ENCODE measurements around the gene BHMT.

The BHMT gene, protein sequence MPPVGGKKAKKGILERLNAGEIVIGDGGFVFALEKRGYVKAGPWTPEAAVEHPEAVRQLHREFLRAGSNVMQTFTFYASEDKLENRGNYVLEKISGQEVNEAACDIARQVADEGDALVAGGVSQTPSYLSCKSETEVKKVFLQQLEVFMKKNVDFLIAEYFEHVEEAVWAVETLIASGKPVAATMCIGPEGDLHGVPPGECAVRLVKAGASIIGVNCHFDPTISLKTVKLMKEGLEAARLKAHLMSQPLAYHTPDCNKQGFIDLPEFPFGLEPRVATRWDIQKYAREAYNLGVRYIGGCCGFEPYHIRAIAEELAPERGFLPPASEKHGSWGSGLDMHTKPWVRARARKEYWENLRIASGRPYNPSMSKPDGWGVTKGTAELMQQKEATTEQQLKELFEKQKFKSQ

DNA sequence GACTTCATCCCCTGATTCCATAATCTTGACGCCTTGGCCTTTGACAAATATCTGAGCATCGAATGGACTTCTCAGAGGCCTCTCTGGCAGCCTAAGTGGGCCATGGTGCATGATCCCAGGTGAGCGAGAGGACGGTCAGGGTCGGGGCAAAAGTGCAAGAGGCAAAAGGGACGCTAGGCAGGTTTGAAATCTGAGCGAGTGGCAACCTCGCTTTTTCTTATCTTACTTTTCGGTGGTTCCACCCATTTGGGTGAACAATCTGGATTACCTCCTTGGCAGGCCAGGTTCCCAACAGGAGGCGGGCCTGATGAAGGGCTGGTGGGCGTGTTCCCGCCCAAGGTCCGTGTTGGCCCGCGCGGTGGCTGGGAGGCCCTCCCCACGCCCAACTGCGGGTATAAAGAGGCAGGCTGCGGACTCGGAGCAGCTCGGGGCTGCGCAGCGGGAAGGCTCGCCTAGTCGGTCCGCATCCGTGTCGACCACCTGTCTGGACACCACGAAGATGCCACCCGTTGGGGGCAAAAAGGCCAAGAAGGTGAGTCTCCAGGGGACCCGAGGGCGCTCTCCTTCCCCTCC is at the start of gene BHMT:
TSS of gene BHMT (plus strand) at position 423 of the 573 bp plus-strand sequence. CDS start at position 500, 77 bp downstream.
- DNase-seq = no peak

DNA sequence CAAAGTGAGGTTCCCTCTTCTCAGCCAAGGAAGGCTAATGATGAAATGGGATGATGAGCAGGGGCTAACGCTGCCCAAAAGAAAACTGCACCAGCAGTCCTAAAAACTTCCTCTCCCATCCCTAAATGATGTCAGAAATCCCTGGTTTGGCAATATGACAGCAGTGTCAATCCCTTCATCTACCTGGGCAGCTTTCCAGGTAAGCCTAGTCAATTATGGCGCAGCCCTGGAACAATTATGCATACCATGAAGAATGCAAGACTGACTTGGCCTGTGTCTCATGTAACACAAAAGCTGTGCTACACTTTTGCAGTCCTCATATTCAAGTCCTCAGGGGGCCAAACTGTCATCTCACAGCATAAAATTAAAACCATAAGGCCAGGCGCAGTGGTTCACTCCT is 49.2 kb upstream of the BHMT start:
- no peak for DNase-seq

DNA sequence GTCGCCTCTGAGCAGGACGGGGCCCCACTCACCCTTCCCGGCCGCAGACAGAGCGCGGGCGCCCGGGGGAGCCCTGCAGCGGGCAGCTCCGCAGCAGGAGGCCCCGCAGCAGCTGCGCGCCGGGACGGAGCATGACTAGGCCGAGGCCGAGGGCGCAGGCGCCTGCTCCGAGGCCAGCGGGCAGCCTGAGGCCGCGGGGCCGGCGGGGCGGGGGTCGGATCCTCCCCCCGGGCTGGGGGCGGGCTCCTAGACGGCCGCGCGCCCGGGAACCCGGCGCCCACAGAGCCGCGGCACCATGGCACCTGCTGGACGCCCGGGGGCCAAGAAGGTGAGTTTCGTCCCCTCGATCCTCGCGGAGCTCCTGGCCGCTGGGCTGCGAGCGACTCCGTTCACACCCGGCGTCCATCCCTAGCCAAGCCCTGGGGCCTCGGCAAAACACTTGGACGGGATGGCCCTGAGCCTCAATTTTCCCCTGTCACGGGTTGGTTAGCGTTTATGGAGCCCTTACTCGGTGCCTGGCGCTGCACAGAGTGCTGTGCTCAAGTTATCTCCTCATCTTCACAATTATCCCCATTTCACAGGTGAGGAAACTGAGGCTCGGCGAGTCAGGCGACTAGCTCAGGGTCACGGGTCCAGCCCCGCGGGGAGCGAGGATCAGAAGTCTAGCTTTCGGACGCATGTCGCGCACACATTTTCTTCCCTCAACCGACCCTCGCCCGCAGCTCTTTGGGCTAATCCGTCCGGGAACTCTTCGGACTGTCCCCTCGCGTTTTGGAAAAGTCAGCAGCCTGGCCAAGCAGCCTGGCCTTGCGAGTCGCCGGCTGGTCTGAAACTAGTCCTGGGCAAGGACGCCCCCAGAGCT is 41.9 kb upstream of the BHMT start, which contains the start of the genes BHMT2 and DMGDH:
TSS of gene BHMT2 (plus strand) at position 280 of the 862 bp plus-strand sequence. CDS start at position 296, 16 bp downstream.
TSS of gene DMGDH (minus strand) at position 187 of the 862 bp plus-strand sequence. CDS start at position 133, 54 bp downstream.
- no peak for DNase-seq

DNA sequence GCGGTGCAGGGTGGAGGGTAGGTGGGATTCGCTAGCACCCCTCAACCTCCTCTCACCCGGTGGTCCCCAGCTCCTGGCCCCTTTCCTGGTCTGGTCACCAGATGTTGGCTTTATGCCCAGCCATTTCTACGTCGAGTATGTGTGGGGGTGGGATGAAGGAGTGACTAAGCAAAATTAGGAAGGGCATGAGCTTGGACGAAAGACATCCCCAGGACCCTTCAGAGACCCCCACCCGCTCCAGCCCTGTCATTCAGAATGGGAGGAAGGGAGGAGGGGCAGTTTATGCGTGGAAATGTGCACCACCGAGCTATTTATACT is 41.3 kb upstream of the BHMT start:
- DNase-seq = no peak

DNA sequence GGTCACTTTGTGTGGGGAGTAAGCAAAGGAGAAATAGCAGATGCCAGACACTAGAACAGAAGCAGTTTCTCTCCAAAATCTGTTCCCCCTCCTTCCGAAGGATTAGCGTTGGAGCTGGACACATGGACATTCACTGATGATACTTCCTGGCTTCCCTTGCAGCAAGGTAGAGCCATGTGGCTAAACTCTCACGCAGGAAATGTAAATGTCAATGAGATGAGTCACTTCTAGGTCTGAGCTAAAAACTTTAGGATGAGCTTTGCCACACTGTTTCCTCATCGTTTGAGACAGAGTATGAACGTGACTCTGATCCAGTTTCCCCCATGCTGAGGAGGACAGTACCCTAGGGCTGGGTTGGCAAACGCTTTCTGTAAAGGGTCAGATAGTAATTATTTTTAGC is 37.0 kb upstream of the BHMT start:
- no peak for DNase-seq

DNA sequence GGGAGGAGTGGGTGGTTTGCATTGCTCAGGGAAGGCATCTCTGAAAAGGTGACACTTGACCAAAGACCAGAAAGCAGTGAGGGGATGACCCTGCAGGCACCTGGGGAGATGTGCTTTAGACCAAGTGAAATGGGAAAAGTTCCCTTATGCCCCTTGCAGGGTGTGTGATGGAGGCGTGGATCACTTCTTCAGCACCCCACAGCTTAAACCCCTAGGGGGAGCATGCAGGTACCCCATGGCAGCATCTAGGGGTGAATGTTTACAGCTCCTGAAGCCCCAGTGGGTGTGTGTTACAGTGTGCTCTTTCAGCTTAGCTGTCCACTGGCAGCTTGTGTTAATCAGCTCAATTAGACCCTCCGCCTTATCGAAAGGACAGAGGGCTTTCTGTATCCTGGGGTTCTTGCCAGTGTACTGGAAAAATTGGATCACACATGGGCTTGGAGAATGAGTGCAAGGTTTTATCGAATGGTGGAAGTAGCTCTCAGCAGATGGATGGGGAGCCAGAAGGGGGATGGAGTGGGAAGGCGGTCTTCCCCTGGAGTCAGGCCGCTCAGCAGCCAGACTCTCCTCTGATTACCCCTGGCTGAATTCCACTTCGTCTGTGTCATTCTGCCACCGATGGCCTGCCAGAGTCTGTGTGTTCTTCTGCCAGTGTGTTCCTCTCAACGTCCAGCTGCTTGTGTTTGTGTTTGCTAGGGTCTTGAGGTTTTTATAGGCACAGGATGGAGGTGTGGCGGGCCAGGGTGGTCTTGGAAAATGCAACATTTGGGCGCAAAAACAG is 35.8 kb upstream of the BHMT start:
- DNase-seq = no peak

DNA sequence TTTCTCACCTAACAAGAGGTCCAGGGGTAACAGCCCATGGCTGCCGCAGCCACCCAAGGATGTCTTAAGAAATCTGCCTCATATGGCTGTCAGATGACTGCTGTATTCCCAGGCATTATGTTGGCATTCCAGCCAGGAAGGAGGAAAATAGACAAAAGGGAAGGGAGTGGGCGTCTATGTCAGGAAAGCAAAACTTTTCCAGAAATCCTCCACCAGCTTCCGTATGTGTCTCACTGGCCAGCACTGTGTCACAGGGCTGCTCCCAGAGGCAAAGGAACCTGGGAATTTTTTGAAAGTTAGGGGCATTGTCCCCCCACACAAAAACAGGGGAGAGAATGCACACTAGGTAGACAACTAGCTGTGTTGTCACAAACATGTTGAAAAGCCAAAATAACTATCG is 34.8 kb upstream of the BHMT start:
- no peak for DNase-seq

DNA sequence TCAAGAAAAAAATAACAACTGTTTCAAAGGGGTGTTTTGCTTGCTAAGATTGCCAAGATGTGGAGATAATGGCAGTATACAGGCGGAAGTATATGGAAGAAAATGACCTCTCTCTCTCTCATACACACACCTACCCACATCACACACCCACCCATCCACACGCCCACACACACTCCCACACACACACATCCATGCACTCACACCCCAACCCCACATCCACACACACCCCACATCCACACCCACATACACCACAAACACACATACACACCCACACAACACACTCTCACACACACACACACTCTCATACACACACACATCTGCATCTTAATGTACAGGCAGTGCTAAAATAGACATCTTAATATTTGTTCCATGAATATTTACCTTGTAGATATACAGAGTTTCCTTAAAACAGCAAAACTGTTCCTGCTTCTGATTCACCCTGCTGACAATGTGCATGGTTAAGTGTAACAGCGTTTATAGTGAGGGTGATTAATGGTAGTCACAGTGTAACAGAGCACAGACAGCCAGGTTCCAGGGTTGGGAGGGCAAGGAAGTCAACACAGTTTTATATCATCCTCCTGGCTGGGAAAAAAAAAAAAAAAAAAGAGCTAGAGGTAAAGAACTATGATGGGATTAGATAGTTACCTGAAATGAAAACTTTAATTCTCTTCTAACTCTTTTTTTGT is 33.8 kb upstream of the BHMT start:
- no peak for DNase-seq

DNA sequence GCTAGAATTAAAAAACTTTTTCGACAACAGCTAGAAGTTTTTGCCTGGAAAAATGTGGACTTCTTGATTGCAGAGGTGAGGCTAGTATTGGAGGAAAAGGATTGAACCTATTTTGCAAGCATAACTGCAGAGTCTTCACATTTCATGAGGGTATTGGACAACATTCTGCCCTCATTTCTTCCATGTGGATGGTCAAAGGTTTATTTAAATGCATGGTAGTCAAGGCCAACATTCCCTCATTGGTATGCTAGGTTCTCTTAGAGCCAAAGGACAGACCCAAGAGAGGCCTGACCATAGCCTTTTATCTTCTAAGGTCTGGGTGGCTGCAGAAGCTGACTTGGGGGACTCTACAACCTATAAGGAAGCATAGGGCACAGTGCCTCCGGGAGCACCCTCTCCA is 30.8 kb upstream of the BHMT start:
- no peak for DNase-seq

DNA sequence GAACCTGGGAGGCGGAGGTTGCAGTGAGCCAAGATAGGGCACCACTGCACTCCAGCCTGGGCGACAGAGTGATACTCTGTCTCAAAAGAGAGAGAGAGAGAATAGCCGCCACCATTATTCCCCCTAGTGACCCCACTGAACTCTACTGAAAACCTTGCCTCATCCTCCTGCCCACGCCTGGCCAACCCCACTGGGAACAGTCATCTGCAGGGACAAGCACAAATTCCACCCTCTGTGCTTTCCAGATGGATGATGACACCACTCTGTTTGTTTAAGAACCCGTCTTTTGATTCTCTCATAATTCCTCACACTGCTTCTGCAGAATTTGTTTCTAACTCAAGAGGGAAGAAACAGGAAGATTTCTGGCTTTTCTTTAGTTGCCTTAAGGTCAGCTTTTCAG is 29.8 kb upstream of the BHMT start:
- DNase-seq = no peak

DNA sequence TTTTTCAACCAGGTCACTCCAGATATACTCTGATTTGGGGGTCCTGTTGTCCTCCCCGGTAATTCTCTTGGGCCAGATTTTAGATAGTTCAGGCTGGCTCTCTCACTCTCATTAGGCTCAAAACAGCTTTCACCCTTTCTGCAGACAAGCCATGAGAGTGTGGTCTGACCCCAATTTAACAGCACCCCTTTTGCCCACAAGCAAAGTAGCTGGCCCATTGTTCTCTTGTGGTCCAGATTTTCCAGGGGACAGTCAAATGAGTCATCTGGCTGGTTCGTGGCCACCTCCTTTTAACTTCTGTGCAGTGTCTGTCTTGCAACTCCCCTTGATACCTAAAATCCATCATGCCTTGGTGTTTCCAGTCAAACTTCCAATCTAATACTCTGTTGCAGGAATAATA is 25.5 kb upstream of the BHMT start:
- DNase-seq = no peak

DNA sequence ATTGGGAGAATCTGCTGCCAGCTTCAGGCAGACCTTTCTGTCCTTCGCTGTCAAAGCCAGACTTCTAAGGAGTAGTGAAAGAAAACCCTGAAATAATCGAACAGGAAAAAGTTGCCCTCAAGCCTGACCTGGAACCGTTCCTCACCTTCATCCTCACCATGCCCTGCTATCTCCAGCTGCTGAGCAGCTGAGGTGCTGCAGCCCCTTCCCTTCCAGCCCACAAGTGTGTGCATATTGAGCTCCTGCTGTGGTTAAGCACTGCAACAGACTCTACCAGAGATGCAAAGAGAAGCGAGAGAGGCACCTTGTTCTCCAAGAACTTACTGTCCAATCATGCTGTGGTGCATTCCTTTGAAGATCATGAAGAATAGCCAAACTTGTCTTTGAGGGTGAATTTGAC is 23.1 kb upstream of the BHMT start:
- no peak for DNase-seq

DNA sequence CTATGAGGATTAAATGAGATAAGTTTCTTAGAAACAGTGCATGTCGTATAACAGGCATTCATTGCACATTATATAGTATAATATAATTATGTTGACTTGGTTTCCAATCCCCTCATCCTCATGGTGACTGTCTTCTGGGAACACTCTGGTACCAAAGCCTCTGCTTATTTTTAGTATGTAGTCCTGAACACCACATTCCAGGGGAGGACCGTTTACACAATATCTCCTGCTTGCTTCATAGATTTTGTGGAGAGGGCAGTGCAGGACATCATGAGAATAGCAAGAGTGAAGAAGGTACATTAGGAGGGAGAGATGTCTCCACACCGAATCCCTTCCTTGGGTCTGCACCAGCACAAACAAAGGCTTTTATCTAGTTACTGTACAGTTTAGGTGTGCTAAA is 20.5 kb upstream of the BHMT start:
- no peak for DNase-seq

DNA sequence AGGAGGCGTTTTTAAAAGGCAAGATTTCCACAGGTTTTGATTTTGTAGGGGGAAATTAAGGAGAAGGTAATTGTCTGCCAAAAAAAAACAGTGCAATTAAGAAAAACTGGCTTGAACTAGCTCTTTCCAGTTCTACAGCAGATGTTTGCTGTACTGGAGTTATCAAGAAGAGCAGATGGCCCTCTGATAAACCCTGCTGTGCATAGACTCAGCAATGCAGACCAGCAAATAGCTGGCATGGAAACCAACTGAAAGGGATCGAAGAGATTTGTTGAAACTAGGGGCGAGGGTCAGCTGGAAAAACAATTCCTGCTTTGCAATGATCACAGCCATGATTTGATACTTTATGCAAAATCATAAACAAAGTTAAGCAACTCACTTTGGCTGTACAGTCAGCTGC is 17.8 kb upstream of the BHMT start:
- no peak for DNase-seq

DNA sequence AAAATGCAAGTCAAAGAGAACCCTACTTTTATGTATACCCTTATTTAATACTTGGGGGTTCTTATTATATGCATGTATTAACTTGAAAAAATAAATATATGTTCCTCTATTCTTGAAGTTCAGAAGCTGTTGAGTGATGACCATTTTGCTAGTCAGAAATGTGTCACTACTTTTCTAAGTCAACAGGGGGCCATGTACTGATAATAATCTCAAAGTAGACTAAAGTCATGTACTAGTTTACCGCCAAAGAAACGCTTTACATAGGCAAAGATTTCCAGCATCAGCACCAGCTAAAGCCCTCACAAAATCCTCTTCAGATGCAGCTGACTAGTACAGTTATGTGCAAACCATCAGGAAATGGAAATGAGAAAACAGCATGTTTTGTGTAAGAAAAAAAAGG is 5.7 kb upstream of the BHMT start:
- no peak for DNase-seq

DNA sequence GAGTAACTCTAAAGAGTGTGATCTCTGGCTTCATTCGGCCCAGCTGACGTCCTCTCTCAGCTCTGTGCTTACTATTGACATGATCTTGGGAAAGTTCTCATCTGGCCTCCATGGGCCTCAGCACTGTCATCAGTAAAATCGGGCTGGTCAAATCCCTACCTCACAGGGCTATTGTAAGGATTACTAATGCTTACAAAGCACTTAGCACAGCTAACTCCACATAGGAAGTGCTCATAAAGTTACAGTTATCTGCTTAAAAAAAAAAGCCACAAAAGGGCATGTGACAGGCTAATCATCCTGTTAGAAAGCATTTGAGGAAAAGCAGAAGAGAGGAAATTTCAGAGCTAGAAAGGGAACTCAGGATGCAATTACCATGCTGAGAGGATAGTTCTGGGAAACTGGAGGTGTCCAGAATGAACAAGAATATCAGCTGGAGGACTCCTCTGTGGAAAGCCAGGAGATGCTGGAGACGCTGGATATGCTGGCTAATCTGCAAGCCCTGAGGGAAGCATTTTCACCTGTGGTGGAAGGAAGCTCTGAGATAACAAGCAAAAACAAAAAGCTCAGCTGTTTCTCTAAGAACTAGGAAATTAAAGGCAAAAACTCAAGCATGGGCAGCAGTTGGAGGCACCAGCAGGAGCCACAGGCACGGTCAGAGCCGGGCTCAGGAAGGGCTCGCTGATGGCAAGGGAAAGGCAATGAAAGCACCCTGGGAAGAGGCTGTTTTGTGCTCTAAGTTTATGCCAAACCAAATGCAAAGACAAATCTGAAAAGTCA is 4.4 kb upstream of the BHMT start:
- no peak for DNase-seq

DNA sequence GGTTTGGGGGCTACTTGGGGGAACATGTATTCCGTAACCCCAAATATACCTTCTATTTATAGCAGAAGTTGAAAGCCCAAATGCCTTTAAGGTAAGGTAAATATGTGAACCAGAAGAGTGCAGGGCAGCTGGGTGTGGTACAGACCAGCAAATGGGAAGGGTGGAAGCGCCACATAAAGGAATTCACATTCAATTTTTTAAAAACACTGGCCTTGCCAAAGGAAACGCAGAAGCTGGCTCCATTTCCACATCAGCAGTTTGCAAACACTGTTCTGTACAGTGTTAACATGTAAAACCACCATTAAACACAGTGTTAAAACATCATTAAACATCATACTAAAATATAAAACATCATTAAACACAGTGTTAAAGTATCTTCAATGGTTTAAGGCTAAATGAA is 3.5 kb upstream of the BHMT start:
- no peak for DNase-seq

DNA sequence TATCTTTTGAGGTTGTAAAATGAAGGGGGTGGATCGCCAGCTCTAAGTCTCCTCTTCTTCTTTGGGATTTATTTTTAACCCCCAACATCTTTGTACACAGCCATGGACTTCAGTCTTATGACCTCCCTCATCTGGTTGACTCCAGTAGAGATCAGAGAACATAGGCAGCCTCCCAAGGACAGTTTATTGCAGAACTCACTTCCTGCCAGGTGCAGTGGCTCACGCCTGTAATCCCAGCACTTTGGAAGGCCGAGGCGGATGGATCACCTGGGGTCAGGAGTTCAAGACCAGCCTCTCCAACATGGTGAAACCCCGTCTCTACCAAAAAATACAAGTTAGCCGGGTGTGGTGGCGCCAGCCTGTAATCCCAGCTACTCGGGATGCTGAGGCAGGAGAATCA is 2.8 kb upstream of the BHMT start:
- DNase-seq = no peak

DNA sequence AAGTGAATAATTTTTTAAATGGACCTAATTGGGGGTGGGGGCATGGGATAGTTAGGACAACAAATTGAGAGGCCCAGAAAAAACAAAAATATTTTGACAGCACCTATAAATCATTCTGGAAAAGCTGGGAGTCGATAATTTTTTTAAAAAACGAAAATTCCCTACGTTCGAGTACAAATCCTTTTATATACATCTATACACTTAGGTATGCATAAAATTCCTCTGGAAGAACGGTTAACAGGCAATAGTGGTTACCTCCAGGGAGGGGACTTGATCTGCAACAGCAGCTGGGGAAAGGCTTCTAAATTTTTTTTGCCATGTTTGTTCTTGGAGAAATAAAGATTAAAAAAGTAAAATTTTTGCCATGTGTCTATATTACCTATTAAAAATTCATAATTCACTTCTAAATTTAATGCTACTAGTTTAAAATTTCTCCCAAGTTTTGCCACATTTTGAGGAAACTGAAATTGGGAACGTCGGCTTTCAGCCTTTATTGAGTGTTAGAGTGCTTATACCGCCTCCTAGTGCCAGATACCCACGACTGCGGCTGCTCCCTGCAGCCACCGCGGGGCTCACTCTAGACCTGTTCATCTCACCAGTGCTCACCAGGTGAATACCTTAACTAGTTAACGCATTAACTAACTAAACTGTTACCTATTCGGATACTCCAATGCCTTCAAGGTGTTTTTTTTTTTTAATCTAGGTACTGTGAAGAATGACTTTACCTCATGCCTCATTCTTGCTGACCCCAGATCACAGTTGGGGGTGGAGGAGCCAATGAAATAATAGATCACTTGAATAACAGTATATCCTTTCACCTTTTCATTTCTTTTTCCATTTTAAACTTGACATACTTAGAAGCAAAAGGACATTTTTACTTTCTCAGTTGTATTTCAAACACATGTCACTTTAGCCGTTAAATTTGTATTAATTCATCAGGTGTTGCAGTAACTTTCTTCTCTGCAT is 1.8 kb upstream of the BHMT start:
- peak; percentile 12 for DNase-seq
